WI38 (cell line): Measurements from ENCODE around the gene LRTM2.

Experiments used
- H3K4me3 ChIP-seq: 2 replicates; pipeline ENCODE4 v1.5.1; 2011; ENCODE audit warnings: low read depth, mild to moderate bottlenecking, control low read depth, low read length
- CTCF ChIP-seq: IDR thresholded peaks from 2 replicates; pipeline ENCODE4 v1.5.1; 2012; ENCODE audit warnings: low read depth, mild to moderate bottlenecking, control low read depth, low read length

LRTM2 gene

GRCh38 chr12:1809591-1810190 lies 10.7 kb upstream of the LRTM2 start:
- TF ChIP-seq CTCF = no peak
- no peak overlapping the region for H3K4me3 ChIP-seq

- TF ChIP-seq CTCF = no peak
These were observed 10.0 kb upstream of the LRTM2 start for GRCh38 chr12:1810201-1810930.

GRCh38 chr12:1810931-1811280 lies 9.5 kb upstream of the LRTM2 start:
- TF ChIP-seq CTCF = no peak
- H3K4me3 ChIP-seq = no peak overlapping the region

More at GRCh38 chr12:1810201-1810930, 10.0 kb upstream of the LRTM2 start:
- H3K4me3 ChIP-seq = no peak overlapping the region

GRCh38 chr12:1811281-1811947 lies 9.0 kb upstream of the LRTM2 start:
- TF ChIP-seq CTCF = no peak
- H3K4me3 ChIP-seq = no peak overlapping the region

- no peak for TF ChIP-seq CTCF
These were observed 8.4 kb upstream of the LRTM2 start for GRCh38 chr12:1811948-1812291.

GRCh38 chr12:1812650-1813302 lies 7.6 kb upstream of the LRTM2 start:
- H3K4me3 ChIP-seq = no peak overlapping the region
- TF ChIP-seq CTCF = no peak

More at GRCh38 chr12:1811948-1812291, 8.4 kb upstream of the LRTM2 start:
- H3K4me3 ChIP-seq = no peak overlapping the region

GRCh38 chr12:1814266-1814665 lies 6.1 kb upstream of the LRTM2 start:
- H3K4me3 ChIP-seq = no peak overlapping the region
- no peak for TF ChIP-seq CTCF
